ENCODE results near the gene ZSCAN12.

The ZSCAN12 gene

DNA sequence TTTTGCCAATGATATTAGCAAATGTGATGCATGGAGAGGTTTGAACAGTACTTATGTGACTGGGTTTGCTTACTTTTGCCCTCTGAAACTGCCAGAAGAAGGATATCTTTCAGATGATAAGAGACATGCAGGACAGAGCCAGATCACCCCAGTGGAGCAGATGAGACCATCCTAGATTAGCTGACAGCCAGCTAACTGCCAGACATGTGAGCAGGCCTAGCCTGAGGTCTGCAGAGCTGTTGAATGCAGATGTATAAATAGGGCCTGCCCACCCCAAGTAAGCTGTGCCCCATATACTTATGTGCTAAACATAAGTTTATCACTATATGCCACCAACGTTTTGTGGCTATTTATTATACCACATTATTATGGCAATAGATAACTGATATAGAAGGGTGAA is 69.5 kb downstream of the ZSCAN12 start:
- H3K4me3 ChIP-seq (ENCODE audit: low read depth, low read length) = no peak overlapping the region
- DNase-seq (ENCODE audit: low read depth) = no peak
- TF ChIP-seq, protein P1, sequence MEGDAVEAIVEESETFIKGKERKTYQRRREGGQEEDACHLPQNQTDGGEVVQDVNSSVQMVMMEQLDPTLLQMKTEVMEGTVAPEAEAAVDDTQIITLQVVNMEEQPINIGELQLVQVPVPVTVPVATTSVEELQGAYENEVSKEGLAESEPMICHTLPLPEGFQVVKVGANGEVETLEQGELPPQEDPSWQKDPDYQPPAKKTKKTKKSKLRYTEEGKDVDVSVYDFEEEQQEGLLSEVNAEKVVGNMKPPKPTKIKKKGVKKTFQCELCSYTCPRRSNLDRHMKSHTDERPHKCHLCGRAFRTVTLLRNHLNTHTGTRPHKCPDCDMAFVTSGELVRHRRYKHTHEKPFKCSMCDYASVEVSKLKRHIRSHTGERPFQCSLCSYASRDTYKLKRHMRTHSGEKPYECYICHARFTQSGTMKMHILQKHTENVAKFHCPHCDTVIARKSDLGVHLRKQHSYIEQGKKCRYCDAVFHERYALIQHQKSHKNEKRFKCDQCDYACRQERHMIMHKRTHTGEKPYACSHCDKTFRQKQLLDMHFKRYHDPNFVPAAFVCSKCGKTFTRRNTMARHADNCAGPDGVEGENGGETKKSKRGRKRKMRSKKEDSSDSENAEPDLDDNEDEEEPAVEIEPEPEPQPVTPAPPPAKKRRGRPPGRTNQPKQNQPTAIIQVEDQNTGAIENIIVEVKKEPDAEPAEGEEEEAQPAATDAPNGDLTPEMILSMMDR (IDR thresholded peaks at IDR 0.05; ENCODE audit: control insufficient read depth, extremely low read depth, insufficient read depth) = no peak
